Measurements from ENCODE around the gene RNF207.

DNA sequence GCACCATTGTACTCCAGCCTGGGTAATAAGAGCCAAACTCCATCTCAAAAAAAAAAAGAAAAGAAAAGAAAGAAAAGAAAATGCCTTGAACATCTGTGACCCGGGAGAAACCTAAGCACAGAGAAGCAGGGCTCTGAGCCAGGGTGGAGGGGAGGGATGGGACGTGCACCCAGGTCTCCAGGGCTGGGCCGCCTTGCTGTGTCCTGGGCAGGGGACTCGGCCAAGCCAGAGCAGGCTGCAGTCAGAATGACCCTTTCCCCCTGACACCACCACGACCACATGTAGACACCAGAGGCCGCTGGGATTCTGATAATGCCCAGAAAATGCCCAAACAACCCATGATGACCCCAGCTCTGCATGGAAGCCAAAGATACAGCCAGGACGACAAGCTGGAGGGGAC is 43.6 kb upstream of the RNF207 start:
- TF ChIP-seq, protein P1, sequence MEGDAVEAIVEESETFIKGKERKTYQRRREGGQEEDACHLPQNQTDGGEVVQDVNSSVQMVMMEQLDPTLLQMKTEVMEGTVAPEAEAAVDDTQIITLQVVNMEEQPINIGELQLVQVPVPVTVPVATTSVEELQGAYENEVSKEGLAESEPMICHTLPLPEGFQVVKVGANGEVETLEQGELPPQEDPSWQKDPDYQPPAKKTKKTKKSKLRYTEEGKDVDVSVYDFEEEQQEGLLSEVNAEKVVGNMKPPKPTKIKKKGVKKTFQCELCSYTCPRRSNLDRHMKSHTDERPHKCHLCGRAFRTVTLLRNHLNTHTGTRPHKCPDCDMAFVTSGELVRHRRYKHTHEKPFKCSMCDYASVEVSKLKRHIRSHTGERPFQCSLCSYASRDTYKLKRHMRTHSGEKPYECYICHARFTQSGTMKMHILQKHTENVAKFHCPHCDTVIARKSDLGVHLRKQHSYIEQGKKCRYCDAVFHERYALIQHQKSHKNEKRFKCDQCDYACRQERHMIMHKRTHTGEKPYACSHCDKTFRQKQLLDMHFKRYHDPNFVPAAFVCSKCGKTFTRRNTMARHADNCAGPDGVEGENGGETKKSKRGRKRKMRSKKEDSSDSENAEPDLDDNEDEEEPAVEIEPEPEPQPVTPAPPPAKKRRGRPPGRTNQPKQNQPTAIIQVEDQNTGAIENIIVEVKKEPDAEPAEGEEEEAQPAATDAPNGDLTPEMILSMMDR (IDR thresholded peaks at IDR 0.05): no peak
- no peak for TF ChIP-seq POLR2A (IDR thresholded peaks at IDR 0.05)
